Measurements from ENCODE around the gene LARP1.
A peak's percentile ranks its signal among the peaks of the same experiment; 100 is the strongest.
"Not testable (repeated sequence)": the region's sequence is repeated elsewhere in the genome, so short reads cannot be mapped to it uniquely, and the experiment has no call there.

Gene LARP1

DNA sequence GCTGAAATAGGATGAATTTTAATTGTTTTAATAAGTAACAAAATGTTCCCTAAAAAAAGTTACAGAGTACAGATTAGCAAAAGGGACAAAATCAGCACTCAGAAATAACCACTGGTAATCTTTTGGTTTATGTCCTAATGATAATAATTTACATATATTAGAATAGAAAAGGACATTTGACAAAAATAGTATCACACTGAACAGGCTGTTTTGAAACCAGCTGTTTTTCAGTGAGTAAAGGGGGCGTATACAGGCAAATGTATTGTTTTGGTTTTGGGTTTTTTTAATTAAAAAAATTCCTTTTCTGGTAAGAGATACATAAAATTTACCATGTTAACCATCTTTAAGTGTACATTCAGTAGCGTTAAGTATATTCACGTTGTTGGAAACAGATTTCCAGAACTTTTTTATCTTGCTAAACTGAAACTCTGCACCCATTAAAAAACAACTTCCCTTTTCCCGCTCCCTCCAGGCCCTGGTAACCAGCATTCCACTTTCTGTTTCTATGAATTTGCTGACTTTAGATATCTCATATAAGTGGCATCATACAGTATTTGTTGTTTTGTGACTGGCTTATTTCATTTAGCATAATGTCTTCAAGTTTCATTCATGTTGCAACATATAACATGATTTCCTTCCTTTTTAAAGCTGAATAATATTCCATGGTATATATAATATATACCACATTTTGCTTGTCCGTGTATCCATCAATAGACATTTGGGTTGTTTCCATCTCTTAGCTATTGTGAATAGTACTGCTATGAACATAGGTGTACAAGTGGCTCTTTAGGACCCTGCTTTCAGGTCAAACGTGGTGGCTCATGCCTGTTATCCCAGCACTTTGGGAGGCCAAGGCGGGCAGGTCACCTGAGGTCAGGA, 20.6 kb upstream of the LARP1 start:
- DNase-seq (ENCODE audit: low read depth): no peak

DNA sequence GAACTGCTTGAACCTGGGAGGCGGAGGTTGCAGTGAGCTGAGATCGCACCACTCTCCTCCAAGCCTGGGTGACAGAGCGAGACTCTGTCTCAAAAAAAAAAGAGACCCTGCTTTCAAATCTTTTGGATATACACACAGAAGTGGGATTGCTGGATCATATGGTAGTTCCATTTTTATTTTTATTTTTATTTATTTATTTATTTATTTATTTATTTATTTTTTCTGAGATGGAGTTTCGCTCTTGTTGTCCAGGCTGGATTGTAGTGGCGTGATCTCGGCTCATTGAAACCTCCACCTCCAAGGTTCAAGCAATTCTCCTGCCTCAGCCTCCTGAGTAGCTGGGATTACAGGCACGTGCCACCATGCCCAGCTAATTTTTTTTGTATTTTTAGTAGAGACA, 19.8 kb upstream of the LARP1 start:
- DNase-seq (ENCODE audit: low read depth): not testable (repeated sequence)

- DNase-seq (ENCODE audit: low read depth): not testable (repeated sequence)
These were observed 18.8 kb upstream of the LARP1 start for GRCh38 chr5:154736372-154736771.

- DNase-seq (ENCODE audit: low read depth): no peak
These were observed 17.4 kb upstream of the LARP1 start for GRCh38 chr5:154737667-154738320.

- no peak for DNase-seq (ENCODE audit: low read depth)
These were observed 14.7 kb upstream of the LARP1 start for GRCh38 chr5:154740483-154740882.

DNA sequence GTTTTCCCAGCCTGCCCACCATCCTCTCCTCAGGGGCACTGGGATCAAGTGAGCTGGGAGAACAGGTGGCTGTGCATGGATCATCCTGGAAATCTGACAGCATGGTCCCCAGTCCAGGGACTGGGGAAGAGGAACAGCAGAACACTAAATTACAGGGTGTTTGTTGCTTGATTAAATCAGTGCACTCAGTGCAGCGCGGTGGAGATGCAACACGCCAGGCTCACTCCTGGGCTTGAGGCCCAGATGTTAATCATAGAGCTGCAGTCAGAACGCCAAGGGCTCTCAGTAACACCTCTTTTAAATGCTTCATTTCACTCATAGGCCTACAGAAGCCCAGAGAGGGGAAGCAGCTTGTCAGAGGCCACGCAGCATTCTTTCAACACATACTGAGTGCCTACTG, 14.2 kb upstream of the LARP1 start:
- no peak for DNase-seq (ENCODE audit: low read depth)

DNA sequence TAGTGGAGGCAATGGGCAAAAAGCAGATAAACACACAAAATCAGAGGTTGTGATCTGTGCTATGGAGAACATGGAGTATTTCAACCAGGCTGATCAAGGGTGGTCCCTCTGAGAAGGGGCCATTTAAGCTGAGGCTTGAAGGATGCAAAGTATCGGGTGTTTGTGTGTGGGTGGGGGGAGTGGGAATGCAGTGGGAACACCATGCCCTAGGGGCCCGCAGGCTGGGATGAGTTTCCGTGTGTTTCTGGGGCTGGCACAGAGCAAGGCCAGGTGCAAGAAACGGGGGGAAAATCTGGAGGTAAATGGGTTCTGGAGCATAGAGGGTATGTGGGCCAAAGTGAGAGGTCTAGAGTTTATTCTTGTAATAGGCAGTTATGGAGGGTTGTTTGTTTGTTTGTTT, 13.8 kb upstream of the LARP1 start:
- DNase-seq (ENCODE audit: low read depth): no peak

DNA sequence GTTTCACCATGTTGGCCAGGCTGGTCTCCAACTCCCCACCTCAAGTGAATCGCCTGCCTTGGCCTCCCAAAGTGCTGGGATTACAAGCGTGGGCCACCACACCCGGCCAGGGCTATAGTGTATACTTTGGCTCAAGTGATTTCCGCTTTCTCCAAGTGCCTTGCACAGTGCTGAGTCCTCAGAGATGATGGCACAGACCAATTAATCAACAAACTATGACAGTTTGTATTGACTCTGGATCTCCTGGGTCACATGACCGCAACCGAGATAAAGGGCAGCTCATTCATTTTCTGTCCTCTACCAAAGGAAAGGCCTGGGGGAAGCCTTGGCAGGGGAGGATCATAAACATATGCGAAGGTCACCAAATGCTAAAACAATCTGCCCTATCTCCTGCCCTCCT, 11.4 kb upstream of the LARP1 start:
- no peak for DNase-seq (ENCODE audit: low read depth)

GRCh38 chr5:154745349-154745748, 9.8 kb upstream of the LARP1 start:
- no peak for DNase-seq (ENCODE audit: low read depth)

DNA sequence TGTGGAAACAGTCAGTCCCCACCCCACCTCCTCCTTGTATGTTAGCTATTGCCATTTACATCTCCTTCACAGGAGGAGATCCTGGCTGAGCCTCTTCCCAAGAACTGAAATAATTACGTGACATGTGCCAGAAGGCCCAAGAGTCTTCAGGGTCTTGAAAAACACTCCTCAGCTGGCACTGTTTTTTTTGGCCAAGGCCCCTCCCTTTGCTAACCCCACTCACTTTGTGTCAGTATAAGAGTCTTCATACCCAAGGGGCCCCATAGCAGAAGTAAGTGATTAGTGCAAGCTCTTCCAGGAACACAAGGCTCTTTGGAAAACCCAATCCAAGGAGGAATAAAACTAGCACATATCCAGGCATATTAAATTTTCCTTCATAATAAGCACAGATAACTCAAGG, 5.7 kb upstream of the LARP1 start:
- no peak for DNase-seq (ENCODE audit: low read depth)

DNA sequence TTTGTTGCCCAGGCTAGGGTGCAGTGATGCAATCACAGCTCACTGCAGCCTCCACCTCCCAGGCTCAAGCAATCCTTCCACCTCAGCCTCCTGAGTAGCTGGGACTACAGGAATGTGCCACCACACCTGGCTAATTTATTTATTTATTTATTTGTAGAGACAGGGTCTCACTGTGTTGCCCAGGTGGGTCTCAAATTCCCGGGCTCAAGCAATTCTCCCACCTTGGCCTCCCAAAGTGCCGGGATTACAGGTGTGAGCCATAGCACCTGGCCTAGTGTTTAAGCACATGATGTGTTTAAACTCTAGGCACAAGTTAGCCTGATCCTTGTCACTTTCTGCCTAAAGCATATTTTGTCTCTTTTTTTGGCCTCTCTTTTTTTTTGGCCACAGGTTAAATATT, 4.5 kb upstream of the LARP1 start:
- DNase-seq (ENCODE audit: low read depth): not testable (repeated sequence)

DNA sequence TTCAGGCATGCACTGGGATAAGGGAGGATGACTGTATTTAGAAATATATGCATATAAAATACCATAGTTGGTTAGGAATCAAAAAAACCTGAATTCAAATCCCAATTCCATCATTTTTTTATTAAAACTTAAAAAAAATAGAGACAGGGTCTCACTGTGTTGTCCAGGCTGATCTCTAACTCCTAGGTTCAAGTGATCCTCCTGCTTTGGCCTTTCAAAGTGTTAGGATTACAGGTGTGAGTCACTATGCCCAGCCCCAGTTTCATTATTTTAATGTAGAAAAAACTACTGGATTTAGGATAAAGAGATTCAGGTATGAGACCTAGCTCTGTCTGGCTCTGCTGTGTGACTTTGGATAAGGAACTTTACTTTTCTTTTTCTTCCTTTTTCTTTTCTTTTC, 3.3 kb upstream of the LARP1 start:
- no peak for DNase-seq (ENCODE audit: low read depth)

DNA sequence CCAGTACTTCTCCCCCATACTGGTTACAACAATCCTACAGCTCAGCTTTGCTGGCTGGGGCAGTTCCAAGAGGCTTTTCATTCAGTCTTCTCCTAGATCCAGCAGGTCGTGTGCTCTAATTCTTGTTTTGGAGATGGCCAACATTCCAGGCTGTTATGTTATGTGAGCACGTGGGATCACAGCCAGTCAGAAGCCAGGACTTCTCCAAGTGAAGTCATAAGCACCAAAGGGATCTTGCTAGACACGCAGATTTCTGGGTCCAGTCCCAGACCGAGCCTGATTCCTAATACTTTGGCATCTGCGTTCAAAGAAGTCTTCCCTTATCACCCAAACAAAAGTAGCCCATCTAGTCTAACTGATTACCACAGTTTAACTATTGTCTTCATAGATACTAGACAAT, 1.4 kb upstream of the LARP1 start:
- no peak for DNase-seq (ENCODE audit: low read depth)

DNA sequence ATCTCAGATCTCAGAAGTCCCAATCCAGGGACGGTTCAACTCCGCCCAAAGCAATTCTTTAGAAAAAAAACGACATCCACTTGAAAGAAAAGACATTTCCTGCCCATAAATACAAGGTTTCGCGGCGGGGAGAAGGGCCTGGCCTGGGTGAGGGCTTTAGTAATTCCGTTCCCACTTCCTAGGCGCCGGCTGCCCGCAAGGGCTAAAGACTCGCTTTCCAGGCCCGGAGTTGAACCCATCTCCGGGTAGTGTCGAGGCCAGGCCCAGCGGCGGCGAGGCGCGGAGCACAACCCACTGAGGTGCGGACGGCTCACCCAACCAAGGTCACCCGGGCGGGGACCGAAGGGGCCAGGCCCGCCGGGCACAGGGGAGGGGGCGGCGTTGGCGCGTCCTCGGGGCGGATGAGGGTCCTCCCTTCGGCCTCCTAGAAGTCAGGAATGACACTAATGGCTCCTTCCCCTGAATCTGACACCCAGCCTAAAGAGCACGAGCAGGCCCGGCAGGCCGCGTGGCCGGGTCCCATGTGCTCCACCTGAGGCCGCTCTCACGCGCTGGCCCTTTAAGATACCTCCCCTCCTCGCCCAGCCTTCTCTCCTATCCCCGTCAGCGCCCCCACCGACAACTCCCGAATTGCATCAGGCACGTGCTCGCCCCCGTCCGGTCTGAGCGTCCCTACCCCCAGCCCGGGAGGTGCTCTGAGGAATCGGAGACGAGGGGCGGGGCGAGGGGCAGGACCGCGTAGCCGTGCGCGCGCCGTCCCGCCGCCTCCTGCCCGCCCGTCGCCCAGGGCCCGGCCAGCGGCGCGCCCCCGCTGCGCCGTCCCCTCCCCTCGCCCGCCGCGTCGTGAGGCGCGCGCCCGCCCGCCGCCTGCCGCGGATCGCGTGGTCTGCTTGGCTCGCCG, 467 bp upstream of the LARP1 start:
- peak; percentile 99 for DNase-seq (ENCODE audit: low read depth)

DNA sequence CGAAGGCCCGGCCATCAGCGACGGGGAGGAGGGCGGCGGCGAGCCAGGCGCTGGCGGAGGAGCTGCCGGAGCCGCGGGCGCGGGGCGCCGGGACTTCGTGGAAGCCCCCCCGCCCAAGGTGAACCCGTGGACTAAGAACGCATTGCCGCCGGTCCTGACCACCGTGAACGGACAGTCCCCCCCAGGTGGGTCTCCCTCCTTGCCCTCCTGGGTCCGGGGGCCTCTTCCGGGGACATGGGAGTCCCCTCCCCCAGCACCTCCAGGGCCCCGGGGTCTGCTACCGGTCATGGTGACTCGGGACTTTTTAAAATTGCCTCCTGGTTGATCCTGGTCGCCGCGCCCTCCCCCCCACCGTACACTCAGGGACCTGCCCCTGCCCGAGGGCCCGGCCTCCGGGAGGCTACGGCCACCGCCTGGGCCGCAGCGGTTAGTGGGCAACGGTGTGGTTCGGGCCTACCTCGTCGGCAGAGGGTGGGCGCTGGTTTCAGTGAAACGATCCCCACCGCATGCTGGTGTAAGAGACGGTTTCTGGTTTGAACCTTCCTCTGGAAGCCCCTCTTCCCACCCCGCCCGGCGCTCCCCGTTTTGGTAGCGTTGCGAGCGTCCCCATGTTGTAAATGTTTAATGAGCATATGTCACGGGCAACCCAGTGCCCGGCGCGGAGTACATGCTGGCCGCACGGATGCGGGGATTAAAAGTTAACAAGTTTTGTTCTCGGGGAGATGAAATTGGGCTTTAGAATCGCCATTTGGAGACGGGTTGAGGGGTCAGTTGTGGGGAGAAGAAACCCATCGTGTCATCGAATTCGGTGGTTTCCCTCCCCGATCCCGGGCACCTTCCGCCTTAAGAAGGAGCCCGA, 1.1 kb downstream of the LARP1 start:
- peak; percentile 25 for DNase-seq (ENCODE audit: low read depth)

DNA sequence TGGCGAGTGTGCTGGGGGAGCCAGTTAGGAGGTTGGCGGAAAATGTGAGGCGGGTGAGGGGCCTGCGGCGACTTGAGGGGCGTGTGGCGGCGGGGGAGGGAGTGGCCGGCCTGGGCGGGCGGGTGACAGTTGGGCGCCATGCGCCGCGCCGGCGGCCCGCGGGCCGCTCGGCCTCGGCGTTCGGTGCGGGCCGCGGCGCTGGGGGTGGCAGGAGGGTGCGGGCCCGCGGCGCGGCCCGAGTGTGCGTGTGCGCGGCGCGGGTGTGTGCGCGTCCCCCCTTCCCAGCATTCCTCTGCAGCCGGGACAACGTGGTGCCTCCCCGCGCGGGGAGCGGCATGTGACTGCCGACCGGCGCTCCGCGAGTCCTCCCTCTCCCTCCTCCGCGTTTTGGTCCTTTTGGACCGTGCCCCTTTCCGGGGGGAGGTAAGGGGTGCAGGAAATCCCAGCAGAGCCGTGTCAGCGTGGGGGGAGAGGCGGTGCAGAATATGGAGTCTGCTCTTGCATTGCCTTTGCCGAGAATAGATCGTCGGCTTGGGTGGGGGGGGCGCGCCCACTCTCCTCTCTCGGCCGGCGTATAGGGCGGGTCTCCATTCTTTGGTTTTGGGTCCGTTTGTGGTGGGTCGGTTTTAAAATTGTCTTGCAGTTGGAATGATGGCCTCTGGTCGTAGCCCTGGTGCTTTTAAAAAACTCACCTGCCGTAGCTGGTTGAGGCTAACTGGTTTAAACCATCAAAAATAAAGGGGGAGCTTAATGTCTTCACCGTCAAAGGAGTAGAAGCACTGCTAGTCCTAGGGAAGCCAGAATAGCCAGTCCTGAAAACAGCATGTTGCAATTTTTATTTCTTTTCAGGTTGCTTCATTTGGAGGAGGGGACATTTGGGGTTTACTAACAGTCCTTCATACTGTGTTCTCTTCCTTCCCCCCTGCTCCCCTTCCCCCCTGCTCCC, 2.0 kb downstream of the LARP1 start:
- DNase-seq (ENCODE audit: low read depth): peak; percentile 40

- DNase-seq (ENCODE audit: low read depth): peak; percentile 21
These were observed 2.7 kb downstream of the LARP1 start for GRCh38 chr5:154757814-154758406.

DNA sequence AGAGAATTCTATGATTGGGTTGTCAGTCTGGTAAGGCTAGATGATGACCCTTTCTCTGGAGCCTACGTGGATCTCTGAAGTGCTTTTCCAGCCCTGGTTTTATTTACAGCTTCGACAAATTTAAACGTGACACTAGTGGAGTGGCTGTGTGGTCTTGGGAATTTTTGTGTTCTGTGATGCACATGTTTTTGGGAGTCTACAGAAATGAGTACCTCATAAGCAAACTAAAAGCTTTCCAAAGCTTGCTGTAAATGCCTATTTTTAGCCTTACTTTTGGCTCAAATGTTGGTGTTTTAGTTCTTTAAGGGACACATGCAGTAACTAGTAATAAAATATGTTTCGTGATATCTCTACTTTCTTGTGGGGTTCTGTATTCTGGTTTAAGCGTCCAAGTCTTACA, 3.3 kb downstream of the LARP1 start:
- DNase-seq (ENCODE audit: low read depth): no peak

- no peak for DNase-seq (ENCODE audit: low read depth)
These were observed 3.8 kb downstream of the LARP1 start for GRCh38 chr5:154758977-154759376.

GRCh38 chr5:154759868-154760267, 4.7 kb downstream of the LARP1 start:
- not testable (repeated sequence) for DNase-seq (ENCODE audit: low read depth)
